SK-N-SH (cell line): Measurements from ENCODE around the gene OR10H5. TPM values are rescaled to one million over a fixed set of nuclear protein-coding genes. Genes with fewer than 3 reads are reported as not detected.
"Not testable (repeated sequence)": the region's sequence is repeated elsewhere in the genome, so short reads cannot be mapped to it uniquely, and the experiment has no call there.

ENCODE experiments used
- CTCF ChIA-PET: fragments of 300-600, 350-600 bp; formaldehyde crosslinking; extraction: SDS; loops from one replicate; lab custom pipeline; 2021; lab: Yijun Ruan, JAX
- POLR2A ChIA-PET: fragments of 350-600 bp; sonication (Branson Sonifier 250); formaldehyde crosslinking; extraction: SDS; loops from one replicate; lab custom pipeline; 2020; ENCODE audit warnings: antibody characterized with exemption, inconsistent platforms; lab: Yijun Ruan, JAX
- DNase-seq: peaks from one replicate; pipeline ENCODE4 v3.0.0; 2012
- H2AFZ ChIP-seq: fragments of 200-600 bp; sonication (generic); 2 replicates; pipeline ENCODE4 v1.8.1; 2016; ENCODE audit warnings: antibody characterized with exemption, mild to moderate bottlenecking, low read depth
- H3F3A ChIP-seq: fragments of 200-600 bp; sonication (generic); replicated peaks from 2 replicates; pipeline ENCODE3; 2016; ENCODE audit warnings: antibody characterized with exemption, mild to moderate bottlenecking; ENCODE audit not compliant: insufficient read depth
- H3K27ac ChIP-seq, 2 experiments: fragments of 200-500 bp in 1 of 2; fragments of 200-600 bp in 1 of 2; sonication (Bioruptor generic) in 1 of 2; sonication (generic), shearing (Covaris generic) in 1 of 2; 2 replicates each; pipeline versions ENCODE4 v1.5.1 to v1.6.1; 2014 to 2016; ENCODE audit warnings: low read depth in 2 of 2, inconsistent platforms in 1 of 2, low read length in 1 of 2, mild to moderate bottlenecking in 1 of 2, mixed read lengths in 1 of 2
- H3K27me3 ChIP-seq: fragments of 200-600 bp; sonication (generic), shearing (Covaris generic); 2 replicates; pipeline ENCODE4 v1.6.1; 2016; ENCODE audit warnings: mixed run types; ENCODE audit not compliant: insufficient read depth
- H3K36me3 ChIP-seq, 2 experiments: fragments of 200-500 bp in 1 of 2; fragments of 200-600 bp in 1 of 2; sonication (Bioruptor generic) in 1 of 2; sonication (generic) in 1 of 2; replicated peaks in 1 of 2; 2 replicates each; pipeline versions ENCODE3 to v1.5.1; 2014 to 2016; ENCODE audit warnings: low read length in 1 of 2, mild to moderate bottlenecking in 1 of 2; ENCODE audit not compliant: insufficient read depth in 2 of 2, control insufficient read depth in 1 of 2
- H3K4me1 ChIP-seq, 2 experiments: fragments of 200-500 bp in 1 of 2; fragments of 200-600 bp in 1 of 2; sonication (Bioruptor generic) in 1 of 2; sonication (generic), shearing (Covaris generic) in 1 of 2; 2 replicates each; pipeline versions ENCODE4 v1.5.1 to v1.6.1; 2014 to 2016; ENCODE audit warnings: low read depth in 1 of 2, low read length in 1 of 2, mixed run types in 1 of 2; ENCODE audit not compliant: insufficient read depth in 2 of 2, control insufficient read depth in 1 of 2
- H3K4me2 ChIP-seq: fragments of 200-600 bp; sonication (generic), shearing (Covaris generic); 2 replicates; pipeline ENCODE4 v1.6.1; 2017; ENCODE audit warnings: mixed run types
- H3K4me3 ChIP-seq, 2 experiments: fragments of 200-500 bp in 1 of 2; fragments of 200-600 bp in 1 of 2; sonication (Bioruptor generic) in 1 of 2; sonication (generic), shearing (Covaris generic) in 1 of 2; 2 replicates each; pipeline versions ENCODE4 v1.5.1 to v1.8.1; 2014 to 2016; ENCODE audit warnings: low read depth in 2 of 2, inconsistent platforms in 1 of 2, low read length in 1 of 2, mild to moderate bottlenecking in 1 of 2, mixed read lengths in 1 of 2, moderate library complexity in 1 of 2
- H3K79me2 ChIP-seq: fragments of 200-600 bp; sonication (generic); 2 replicates; pipeline ENCODE4 v1.8.1; 2017; ENCODE audit warnings: mild to moderate bottlenecking; ENCODE audit not compliant: insufficient read depth
- H3K9ac ChIP-seq: fragments of 200-600 bp; sonication (generic); 2 replicates; pipeline ENCODE4 v1.6.1; 2017; ENCODE audit warnings: mixed run types
- H3K9me2 ChIP-seq: fragments of 200-600 bp; sonication (generic); 2 replicates; pipeline ENCODE4 v1.6.1; 2017; ENCODE audit warnings: mixed run types
- H3K9me3 ChIP-seq: fragments of 200-600 bp; sonication (generic); 2 replicates; pipeline ENCODE4 v1.6.1; 2017; ENCODE audit warnings: mixed run types, mild to moderate bottlenecking, moderate library complexity
- H4K20me1 ChIP-seq: fragments of 200-600 bp; sonication (generic); 2 replicates; pipeline ENCODE4 v1.6.1; 2017; ENCODE audit warnings: mild to moderate bottlenecking, mixed run types; ENCODE audit not compliant: insufficient read depth
- CTCF ChIP-seq: fragments of 200-600 bp; sonication (generic); IDR thresholded peaks from 2 replicates; pipeline ENCODE4 v1.6.1; 2017; ENCODE audit warnings: antibody characterized with exemption, mild to moderate bottlenecking, moderate library complexity
- MXI1 ChIP-seq: IDR thresholded peaks from 2 replicates; pipeline ENCODE4 v1.6.1; 2012; ENCODE audit warnings: mild to moderate bottlenecking, low read depth, low read length, improper control_type of control experiment
- REST ChIP-seq: IDR thresholded peaks from 2 replicates; pipeline ENCODE4 v1.6.1; 2012; ENCODE audit warnings: mild to moderate bottlenecking, low read depth, low read length, moderate library complexity
- SMC3 ChIP-seq: IDR thresholded peaks from 2 replicates; pipeline ENCODE4 v1.6.1; 2012; ENCODE audit warnings: low read depth, low read length, improper control_type of control experiment
- YY1 ChIP-seq: IDR thresholded peaks from 2 replicates; pipeline ENCODE4 v1.4.0; 2012; ENCODE audit warnings: low read depth, mild to moderate bottlenecking
- WGBS: methylation state at CpG from one replicate; pipeline ENCODE4 v1.1.6; 2017; ENCODE audit warnings: low lambda C conversion rate; 5-methylcytosine and 5-hydroxymethylcytosine counted together
- polyA plus RNA-seq, 3 experiments: library from polyadenylated mRNA; depleted of rRNA; stranded (reverse); fragments of >200 nt; gene quantifications; 2 replicates each; pipeline ENCODE4 v1.2.3, GENCODE V29; 2012

The OR10H5 gene
- polyA plus RNA-seq, 1 of the 3 experiments (the other 2 are of a cell fraction), result not detected

GRCh38 chr19:15759962-15760565, 27.4 kb upstream of the OR10H5 start:
- no peaks in the 10 kb centered on the region for H4K20me1 ChIP-seq
- ChIA-PET CTCF (no interaction called here), POLR2A (no interaction called here)
- no peak overlapping the region for H2AFZ ChIP-seq
- no peak overlapping the region for H3K4me2 ChIP-seq
- H3K4me1 ChIP-seq, result no peaks in the 10 kb centered on the region
- WGBS, result 0% methylated on average over 4 of the region's 28 CpGs
- TF ChIP-seq YY1, result no peak
- TF ChIP-seq CTCF, result peak; percentile 32; the same call in 1 of the 2 replicates
- H3K36me3 ChIP-seq, result no peaks in the 10 kb centered on the region
- H3K27ac ChIP-seq, result no peak overlapping the region
- H3K9ac ChIP-seq, result no peak overlapping the region
- no peaks in the 10 kb centered on the region for H3K9me3 ChIP-seq
- DNase-seq, result peak; percentile 27
- H3K27me3 ChIP-seq, result no peaks in the 10 kb centered on the region
- H3K79me2 ChIP-seq, result no peaks in the 10 kb centered on the region
- H3K9me2 ChIP-seq, result no peaks in the 10 kb centered on the region; the same call in 1 of the 2 replicates
- no peaks in the 10 kb centered on the region for H3F3A ChIP-seq
- no peak overlapping the region for H3K4me3 ChIP-seq

GRCh38 chr19:15769586-15769985, 17.9 kb upstream of the OR10H5 start:
- WGBS, result no CpG with 5 or more reads among the region's 6 CpGs
- TF ChIP-seq REST (peak; percentile 89), SMC3 (no peak), MXI1 (no peak)
- Histone ChIP-seq H4K20me1 (no peaks in the 10 kb centered on the region), H3K4me1 (no peaks in the 10 kb centered on the region), H3F3A (no peaks in the 10 kb centered on the region), H2AFZ (no peak overlapping the region), H3K9me3 (no peaks in the 10 kb centered on the region), H3K9ac (no peak overlapping the region), H3K4me3 (no peak overlapping the region), H3K9me2 (no peaks in the 10 kb centered on the region), H3K36me3 (no peaks in the 10 kb centered on the region), H3K27ac (no peak overlapping the region), H3K4me2 (no peak overlapping the region), H3K79me2 (no peaks in the 10 kb centered on the region), H3K27me3 (no peaks in the 10 kb centered on the region)
- no peak for DNase-seq
- POLR2A ChIA-PET, result no interaction called here
- CTCF ChIA-PET, result no interaction called here

- H3K4me2 ChIP-seq, H2AFZ ChIP-seq, H4K20me1 ChIP-seq, H3K4me1 ChIP-seq, POLR2A ChIA-PET, H3K9me3 ChIP-seq, H3F3A ChIP-seq, H3K9me2 ChIP-seq, H3K27ac ChIP-seq, H3K9ac ChIP-seq, H3K36me3 ChIP-seq, H3K27me3 ChIP-seq, DNase-seq, CTCF ChIA-PET, H3K79me2 ChIP-seq, H3K4me3 ChIP-seq: not testable (repeated sequence)
- WGBS, result 0% methylated on average over 3 of the region's 3 CpGs
Measured at GRCh38 chr19:15774159-15774558, 13.3 kb upstream of the OR10H5 start.
